LHCN-M2 (cell line): ENCODE data around the gene TRIM41. TPM values are rescaled to one million over a fixed set of nuclear protein-coding genes. Genes with fewer than 3 reads are reported as not detected.
"Not testable (repeated sequence)": the region's sequence is repeated elsewhere in the genome, so short reads cannot be mapped to it uniquely, and the experiment has no call there.

Source experiments
- DNase-seq: peaks from one replicate; pipeline ENCODE4 v3.0.0-alpha.2; 2012; ENCODE audit warnings: low read depth
- total RNA-seq: library from RNA; depleted of rRNA; stranded (reverse); fragments of >200 nt; gene quantifications from 2 replicates; pipeline ENCODE4 v1.2.3, GENCODE V29; 2014

The TRIM41 gene
- total RNA-seq, 1 experiment from 2014 or later, result 18.8 TPM

DNA sequence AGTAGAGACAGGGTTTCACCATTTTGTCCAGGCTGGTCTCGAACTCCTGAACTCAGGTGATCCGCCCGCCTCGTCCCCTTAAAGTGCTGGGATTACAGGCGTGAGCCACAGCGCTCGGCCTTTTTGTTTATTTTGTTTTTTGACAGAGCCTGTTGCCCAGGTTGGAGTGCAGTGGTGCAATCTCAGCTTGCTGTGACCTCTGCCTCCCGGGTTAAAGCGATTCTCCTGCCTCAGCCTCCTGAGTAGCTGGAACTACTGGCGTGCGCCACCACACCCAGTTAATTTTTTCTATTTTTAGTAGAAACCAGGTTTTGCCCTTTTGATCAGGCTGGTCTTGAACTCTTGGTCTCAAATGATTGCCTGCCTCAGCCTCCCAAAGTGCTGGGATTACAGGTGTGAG, 12.9 kb upstream of the TRIM41 start:
- not testable (repeated sequence) for DNase-seq

DNA sequence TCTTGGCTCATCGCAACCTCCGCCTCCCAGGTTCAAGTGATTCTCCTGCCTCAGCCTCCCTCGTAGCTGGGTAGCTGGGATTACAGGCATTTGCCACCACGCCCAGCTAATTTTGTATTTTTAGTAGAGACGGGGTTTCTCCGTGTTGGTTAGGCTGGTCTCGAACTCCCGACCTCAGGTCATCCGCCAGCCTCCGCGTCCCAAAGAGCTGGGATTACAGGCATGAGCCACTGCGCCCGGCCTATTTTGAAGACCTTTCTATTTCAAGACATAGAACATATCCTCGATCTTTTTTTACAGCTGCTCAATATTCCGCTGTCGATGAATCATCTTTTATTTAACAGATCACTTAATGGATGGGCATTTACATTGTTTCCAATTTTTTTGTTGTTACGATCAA, 12.4 kb upstream of the TRIM41 start:
- DNase-seq, result not testable (repeated sequence)

DNA sequence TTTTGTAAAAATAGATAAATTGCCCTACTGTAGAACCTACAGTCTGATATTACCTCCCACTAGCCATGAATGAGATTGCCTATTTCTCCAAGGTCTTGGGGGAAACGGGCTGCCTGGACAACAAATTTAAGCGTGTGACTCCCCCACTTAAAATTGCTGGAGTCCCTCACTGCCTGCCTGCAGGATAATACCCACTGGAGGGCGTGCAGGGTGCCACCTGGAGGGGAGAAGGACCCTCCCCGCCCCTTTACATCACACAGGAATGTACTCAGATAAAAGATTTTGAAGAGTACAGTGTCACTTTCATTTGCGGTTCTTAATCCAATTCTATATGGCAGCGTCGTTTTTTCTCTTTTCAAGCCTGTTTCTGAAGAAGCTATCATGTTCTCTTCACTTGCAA, 11.9 kb upstream of the TRIM41 start:
- DNase-seq, result no peak

- no peak for DNase-seq
Measured at GRCh38 chr5:181212080-181212479, 11.0 kb upstream of the TRIM41 start.

DNA sequence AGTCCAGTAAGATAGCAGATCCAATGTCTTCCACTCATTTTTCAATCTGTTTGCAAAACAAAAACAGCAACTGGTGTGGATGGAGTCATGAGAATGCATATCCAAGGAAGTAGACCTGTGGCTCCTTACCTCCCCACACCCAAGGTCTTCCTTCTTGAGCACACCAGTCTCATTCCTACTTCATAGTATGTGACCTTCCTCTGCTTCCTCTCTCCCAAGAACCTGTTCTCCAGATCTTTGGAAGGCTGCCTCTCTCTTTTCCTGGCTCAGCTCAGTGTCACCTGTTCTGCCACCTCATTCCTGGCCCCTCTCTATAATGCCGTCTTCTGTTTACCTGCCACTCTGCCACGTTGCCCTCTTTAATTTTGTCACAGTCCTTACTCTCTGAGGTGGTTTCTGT, 10.1 kb upstream of the TRIM41 start:
- no peak for DNase-seq

DNA sequence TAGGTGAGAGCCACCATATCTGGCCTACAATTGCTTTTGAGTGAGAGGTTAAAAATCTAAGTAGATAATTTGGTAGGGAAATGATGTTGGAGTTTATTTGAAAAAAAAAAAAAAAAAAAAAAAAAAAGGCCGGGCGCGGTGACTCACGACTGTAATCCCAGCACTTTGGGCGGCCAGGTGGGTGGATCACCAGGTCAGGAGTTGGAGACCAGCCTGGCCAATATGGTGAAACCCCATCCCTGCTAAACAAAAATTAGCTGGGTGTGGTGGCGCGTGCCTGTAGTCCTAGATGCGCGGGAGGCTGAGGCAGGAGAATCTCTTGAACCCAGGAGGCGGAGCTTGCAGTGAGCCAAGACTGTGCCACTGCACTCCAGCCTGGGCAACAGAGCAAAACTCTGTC, 8.8 kb upstream of the TRIM41 start:
- not testable (repeated sequence) for DNase-seq

DNA sequence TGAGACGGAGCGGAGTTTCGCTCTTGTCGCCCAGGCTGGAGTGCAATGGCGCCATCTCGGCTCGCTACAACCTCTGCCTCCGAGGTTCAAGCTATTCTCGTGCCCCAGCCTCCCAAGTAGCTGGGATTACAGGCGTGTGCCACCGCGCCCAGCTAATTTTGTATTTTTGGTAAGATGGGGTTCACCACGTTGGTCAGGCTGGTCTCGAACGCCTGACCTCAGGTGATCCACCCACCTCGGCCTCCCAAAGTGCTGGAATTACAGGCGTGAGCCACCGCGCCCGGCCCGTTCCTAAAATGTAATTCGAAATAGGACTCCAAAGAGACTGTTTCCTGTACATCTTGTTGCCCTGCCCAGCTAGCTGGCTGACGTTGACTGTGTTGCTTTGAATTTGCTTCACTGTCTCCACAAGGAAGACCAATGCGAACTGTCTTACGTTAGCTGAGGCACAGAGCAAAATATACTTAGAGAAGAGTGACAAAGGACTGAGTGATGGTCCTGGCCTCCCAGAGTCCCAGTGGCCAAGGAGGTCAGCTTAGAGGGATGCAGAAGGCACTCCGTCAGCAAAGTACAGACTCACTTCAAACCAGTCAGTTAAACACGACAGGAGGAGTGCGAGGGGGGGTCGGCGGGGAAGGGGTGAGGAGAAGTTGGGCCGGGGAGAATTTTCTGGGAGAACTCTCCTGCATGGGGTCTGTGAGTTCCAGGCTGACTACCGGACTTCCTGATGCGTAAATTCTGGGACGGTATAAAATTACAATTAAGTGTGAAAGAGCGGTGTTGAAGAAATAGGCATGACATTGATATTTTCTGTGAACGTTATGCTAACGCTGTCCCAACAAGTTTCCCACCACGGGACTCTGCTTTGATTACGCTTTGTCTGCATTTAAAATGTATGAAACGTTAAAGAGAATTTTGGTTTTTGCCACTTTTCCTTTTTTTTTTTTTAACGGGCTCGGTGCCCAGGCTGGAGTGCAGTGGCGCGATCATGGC, 6.8 kb upstream of the TRIM41 start:
- no peak for DNase-seq

- DNase-seq, result no peak
Measured at GRCh38 chr5:181217111-181217802, 5.8 kb upstream of the TRIM41 start.

DNA sequence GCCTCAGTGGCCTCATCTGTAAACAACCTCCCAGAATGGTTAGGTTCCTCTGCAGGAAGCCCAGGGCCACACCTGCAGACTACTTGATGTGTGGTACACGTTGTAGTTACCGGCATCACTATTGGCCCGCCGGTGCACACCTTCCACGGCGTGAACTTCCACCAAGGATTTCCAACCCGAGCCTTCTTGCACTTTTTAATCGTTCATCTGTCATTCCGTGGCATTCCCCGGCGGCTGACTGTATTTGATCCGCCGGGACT, 5.3 kb upstream of the TRIM41 start:
- no peak for DNase-seq

- no peak for DNase-seq
Measured at GRCh38 chr5:181218795-181219124, 4.3 kb upstream of the TRIM41 start.

GRCh38 chr5:181219262-181220177, 3.6 kb upstream of the TRIM41 start:
- no peak for DNase-seq

DNA sequence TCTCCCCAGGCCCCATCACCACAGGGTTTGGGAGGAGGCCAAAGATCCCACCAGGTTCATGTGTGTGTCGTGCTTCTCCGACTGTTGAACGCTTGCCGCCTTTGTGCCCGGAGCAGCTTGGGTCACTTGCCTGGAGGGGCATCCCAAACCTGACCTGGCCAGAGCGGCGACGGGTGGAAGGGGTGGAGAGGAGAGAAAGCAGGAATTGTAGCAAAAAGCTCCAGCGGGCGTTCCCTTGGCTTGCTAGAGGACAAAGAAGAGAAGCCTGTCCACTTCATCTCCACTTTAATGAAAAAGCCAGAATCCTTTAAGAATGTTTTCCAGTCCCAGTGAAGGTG, 2.9 kb upstream of the TRIM41 start:
- no peak for DNase-seq

DNA sequence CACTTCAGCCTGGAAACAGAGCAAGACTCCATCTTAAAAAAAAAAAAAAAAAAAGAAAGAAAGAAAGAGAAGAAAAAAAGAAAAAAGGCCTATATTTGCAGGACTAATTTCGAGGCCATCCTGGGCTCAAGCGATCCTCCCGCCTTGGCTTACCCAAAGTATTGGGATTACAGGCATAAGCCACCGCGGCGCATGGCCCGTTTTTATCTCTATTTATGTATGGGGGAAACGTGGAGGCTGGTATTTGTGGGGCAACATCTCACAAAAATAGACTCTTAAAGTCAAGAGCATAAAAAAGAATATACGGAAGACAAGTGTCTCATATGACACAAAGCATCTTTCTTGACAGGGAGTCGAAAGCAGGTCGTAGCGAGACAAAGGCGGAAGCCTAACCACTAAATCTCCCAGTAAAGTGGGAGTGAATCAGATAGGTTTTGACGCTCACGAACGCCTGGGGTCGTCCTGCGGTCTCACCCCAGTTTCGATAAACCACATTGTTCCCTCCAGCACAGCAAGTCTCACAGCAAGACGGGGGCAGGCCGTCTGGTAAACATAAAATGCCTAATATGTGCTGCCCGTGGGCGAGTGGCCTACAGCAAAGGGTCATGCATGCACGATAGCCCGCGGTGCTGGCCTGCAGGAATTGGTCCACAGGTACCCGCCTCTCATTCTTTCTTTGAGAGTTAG, 1.8 kb upstream of the TRIM41 start:
- no peak for DNase-seq

DNA sequence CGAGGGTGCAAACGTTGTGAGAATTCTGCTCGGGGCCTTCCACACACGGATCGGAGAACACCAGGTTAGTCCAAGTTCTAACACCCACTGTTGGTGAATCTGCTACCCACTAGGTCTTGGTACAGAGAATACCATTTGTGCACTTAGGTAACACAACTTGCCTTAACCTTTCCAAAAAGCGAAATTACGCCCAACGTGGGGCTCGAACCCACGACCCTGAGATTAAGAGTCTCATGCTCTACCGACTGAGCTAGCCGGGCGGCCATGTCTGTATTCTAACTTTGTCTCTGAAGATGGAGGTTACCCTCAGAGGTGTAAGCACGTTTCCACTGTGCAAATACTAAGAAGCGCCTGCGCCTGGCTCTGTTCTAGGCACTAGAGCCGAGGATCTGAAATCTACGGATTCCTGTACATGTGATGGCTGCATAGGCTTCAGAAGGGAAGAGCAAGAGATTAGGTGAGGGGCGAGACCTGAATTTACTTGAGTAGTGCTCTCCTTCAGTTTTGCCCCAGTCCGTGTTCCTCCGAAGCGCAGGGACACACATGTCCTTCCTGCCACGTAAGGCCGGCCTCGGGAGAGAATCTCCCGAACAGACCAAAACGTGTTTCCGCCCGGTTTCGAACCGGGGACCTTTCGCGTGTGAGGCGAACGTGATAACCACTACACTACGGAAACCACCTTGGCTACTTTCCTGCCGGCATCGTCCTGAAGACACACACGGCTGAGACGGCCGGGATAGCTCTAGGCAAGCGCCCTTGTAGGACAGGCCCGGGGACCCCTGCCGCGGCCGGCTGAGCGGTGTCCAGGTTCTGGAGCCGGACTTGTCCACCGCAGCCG, 1.1 kb upstream of the TRIM41 start:
- DNase-seq, result peak; percentile 96

GRCh38 chr5:181222630-181223057, 437 bp upstream of the TRIM41 start:
- no peak for DNase-seq

DNA sequence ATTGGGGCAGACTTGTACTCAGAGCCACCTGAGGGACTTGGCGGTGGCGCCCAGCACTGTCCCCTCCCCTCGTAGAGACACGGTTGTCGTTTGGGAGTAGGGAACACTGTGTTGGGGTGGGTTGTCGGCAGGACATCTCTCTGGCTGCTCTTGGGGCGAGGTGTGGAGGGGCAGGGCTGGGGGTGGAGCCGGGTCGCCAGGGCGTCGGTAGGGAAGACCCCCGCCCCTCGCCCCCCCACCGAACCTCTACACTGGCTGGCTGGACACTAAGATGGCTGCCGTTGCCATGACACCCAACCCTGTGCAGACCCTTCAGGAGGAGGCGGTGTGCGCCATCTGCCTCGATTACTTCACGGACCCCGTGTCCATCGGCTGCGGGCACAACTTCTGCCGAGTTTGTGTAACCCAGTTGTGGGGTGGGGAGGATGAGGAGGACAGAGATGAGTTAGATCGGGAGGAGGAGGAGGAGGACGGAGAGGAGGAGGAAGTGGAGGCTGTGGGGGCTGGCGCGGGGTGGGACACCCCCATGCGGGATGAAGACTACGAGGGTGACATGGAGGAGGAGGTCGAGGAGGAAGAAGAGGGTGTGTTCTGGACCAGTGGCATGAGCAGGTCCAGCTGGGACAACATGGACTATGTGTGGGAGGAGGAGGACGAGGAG, 778 bp downstream of the TRIM41 start:
- no peak for DNase-seq

DNA sequence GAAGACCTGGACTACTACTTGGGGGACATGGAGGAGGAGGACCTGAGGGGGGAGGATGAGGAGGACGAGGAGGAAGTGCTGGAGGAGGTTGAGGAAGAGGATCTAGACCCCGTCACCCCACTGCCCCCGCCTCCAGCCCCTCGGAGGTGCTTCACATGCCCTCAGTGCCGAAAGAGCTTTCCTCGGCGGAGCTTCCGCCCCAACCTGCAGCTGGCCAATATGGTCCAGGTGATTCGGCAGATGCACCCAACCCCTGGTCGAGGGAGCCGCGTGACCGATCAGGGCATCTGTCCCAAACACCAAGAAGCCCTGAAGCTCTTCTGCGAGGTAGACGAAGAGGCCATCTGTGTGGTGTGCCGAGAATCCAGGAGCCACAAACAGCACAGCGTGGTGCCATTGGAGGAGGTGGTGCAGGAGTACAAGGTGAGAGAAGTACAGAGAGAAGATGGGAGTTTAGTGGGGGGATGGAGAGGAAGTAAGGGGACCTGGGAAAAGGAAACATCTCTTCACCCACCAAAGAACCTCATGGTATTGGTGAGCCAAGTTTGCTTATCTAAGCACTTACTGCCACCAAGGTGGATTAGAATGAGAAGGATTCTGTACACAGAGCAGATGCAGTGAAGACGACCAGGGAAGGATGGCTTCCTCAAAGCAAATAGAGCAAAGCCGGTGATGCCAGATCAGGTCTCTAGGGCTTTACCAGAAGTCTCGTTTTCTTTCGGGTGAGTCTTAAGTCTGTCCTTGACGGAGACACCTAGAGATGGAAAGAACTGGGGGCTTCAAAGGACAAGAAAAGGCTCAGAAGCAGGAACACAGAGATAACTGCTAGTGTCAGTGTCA, 1.5 kb downstream of the TRIM41 start:
- no peak for DNase-seq

GRCh38 chr5:181229996-181230395, 6.9 kb downstream of the TRIM41 start:
- DNase-seq, result no peak

DNA sequence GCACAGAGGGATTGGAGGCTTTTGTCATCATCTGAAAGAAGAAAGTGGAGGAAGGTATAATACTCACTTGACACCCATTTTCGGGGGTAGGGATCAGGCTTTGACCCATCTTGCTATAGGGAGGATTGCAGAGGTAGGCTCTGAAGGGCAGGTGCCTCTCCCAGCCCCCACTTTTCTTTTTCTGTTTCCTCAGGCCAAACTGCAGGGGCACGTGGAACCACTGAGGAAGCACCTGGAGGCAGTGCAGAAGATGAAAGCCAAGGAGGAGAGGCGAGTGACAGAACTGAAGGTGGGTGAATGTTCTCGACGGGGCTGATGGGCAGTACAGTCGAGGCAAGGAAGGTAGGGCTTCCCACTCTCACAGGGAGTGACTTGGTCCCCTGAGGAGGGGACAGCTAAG, 7.5 kb downstream of the TRIM41 start:
- no peak for DNase-seq
